ENCODE results near the gene AUTS2.

Gene AUTS2

DNA sequence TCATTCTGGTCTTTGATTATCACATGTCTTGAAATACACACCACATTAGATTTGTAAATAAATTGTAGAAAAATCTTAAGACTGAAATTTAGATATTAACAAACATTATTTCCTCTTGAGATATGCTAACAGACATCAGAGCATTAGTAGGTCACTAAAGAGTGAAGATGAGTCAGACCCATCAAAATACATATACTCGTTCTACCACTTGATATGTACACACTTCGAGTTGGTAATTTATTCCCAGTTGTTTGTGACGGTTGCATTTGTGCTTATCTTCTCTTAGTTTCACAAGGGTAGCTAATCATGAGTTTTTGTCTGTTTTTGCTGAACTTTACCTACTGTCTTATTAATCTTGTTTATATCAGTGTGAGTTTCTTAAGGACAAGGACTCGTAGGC is 383.4 kb downstream of the AUTS2 start:
- DNase-seq (ENCODE audit: low read depth in 1 of 2, low spot score in 1 of 2) = no peak
- H3K27ac ChIP-seq (replicated peaks) = no peak overlapping the region
- no peaks in the 10 kb centered on the region for H3K27me3 ChIP-seq (ENCODE audit: insufficient read depth, poor library complexity, severe bottlenecking)
- H3K4me3 ChIP-seq (replicated peaks; ENCODE audit: insufficient read depth, low read length) = no peak overlapping the region
- TF ChIP-seq GABPA (IDR thresholded peaks at IDR 0.05; ENCODE audit: low read depth) = no peak
- TF ChIP-seq, protein P1, sequence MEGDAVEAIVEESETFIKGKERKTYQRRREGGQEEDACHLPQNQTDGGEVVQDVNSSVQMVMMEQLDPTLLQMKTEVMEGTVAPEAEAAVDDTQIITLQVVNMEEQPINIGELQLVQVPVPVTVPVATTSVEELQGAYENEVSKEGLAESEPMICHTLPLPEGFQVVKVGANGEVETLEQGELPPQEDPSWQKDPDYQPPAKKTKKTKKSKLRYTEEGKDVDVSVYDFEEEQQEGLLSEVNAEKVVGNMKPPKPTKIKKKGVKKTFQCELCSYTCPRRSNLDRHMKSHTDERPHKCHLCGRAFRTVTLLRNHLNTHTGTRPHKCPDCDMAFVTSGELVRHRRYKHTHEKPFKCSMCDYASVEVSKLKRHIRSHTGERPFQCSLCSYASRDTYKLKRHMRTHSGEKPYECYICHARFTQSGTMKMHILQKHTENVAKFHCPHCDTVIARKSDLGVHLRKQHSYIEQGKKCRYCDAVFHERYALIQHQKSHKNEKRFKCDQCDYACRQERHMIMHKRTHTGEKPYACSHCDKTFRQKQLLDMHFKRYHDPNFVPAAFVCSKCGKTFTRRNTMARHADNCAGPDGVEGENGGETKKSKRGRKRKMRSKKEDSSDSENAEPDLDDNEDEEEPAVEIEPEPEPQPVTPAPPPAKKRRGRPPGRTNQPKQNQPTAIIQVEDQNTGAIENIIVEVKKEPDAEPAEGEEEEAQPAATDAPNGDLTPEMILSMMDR (IDR thresholded peaks at IDR 0.05; ENCODE audit: insufficient read depth, low read length) = no peak
- TF ChIP-seq SPI1 (IDR thresholded peaks at IDR 0.05; ENCODE audit: borderline replicate concordance, low read depth) = no peak
- TF ChIP-seq, protein P2, sequence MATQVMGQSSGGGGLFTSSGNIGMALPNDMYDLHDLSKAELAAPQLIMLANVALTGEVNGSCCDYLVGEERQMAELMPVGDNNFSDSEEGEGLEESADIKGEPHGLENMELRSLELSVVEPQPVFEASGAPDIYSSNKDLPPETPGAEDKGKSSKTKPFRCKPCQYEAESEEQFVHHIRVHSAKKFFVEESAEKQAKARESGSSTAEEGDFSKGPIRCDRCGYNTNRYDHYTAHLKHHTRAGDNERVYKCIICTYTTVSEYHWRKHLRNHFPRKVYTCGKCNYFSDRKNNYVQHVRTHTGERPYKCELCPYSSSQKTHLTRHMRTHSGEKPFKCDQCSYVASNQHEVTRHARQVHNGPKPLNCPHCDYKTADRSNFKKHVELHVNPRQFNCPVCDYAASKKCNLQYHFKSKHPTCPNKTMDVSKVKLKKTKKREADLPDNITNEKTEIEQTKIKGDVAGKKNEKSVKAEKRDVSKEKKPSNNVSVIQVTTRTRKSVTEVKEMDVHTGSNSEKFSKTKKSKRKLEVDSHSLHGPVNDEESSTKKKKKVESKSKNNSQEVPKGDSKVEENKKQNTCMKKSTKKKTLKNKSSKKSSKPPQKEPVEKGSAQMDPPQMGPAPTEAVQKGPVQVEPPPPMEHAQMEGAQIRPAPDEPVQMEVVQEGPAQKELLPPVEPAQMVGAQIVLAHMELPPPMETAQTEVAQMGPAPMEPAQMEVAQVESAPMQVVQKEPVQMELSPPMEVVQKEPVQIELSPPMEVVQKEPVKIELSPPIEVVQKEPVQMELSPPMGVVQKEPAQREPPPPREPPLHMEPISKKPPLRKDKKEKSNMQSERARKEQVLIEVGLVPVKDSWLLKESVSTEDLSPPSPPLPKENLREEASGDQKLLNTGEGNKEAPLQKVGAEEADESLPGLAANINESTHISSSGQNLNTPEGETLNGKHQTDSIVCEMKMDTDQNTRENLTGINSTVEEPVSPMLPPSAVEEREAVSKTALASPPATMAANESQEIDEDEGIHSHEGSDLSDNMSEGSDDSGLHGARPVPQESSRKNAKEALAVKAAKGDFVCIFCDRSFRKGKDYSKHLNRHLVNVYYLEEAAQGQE (IDR thresholded peaks at IDR 0.05; ENCODE audit: insufficient replicate concordance, low read depth) = no peak

DNA sequence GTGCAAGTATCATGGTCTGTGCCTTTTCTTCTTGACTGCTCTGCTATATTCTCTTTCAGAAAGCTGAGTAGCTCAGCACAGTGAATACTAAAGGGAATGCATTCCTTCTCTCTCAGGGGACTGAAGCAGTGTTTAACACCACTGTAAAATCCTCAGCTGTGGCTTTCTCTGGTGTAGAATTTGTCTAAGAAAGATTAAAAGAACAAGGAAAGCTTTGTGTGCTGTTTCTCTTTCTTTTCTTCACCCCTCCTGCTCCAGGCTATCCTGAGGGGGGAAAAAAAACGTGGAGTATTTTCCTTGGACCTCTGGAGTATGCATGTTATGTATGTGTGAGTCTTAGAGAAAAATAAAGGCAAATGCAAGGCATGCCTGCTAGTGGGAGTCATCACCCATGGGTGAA is 383.9 kb downstream of the AUTS2 start:
- no peak for DNase-seq (ENCODE audit: low read depth in 1 of 2, low spot score in 1 of 2)
- H3K27ac ChIP-seq (replicated peaks) = no peak overlapping the region
- TF ChIP-seq GABPA (IDR thresholded peaks at IDR 0.05; ENCODE audit: low read depth) (no peak), SPI1 (IDR thresholded peaks at IDR 0.05; ENCODE audit: borderline replicate concordance, low read depth) (no peak)
- TF ChIP-seq, protein P2 (IDR thresholded peaks at IDR 0.05; ENCODE audit: insufficient replicate concordance, low read depth) = no peak
- TF ChIP-seq, protein P1 (IDR thresholded peaks at IDR 0.05; ENCODE audit: insufficient read depth, low read length) = no peak
- H3K27me3 ChIP-seq (ENCODE audit: insufficient read depth, poor library complexity, severe bottlenecking) = no peaks in the 10 kb centered on the region
- H3K4me3 ChIP-seq (replicated peaks; ENCODE audit: insufficient read depth, low read length) = no peak overlapping the region

DNA sequence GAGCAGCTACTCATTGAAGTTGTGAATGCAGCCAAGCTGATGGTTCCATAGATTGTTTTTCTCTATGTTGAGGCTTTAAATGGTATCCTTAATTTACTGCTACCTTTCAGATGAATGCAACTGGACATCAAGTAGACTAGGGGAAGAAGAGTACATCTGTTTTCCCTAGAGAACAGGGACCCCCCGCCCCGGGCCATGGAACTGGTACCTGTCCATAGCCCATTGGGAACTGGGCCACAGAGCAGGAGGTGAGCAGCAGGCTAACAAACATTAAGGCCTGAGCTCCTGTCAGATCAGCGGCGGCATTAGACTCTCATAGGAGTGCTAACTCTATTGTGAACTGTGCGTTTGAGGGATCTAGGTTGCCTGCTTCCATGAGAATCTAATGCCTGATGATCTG is 391.3 kb downstream of the AUTS2 start:
- DNase-seq (ENCODE audit: low read depth in 1 of 2, low spot score in 1 of 2) = no peak
- TF ChIP-seq, protein P1 (IDR thresholded peaks at IDR 0.05; ENCODE audit: insufficient read depth, low read length) = no peak
- no peak for TF ChIP-seq SPI1 (IDR thresholded peaks at IDR 0.05; ENCODE audit: borderline replicate concordance, low read depth)
- no peaks in the 10 kb centered on the region for H3K27me3 ChIP-seq (ENCODE audit: insufficient read depth, poor library complexity, severe bottlenecking)
- H3K27ac ChIP-seq (replicated peaks) = no peak overlapping the region
- no peak overlapping the region for H3K4me3 ChIP-seq (replicated peaks; ENCODE audit: insufficient read depth, low read length)

DNA sequence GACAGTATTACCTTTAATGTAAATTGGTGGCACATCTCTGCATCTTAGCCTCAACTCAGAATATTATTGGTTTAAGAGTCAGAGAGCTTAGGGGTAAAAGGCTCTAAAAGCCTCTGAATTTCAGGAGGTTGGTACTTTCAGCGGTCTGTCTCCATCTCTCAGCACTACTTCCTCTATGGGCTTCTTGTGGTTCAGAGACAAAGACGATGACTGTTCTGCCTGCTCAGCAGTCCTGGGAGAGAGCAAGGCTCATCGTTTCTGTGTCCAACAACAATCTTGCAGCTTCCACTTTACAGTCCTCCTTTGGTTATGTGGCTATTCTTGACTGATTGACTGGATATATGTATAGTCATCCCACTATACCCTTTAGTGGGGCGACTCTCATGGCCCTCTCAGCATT is 394.7 kb downstream of the AUTS2 start:
- no peaks in the 10 kb centered on the region for H3K27me3 ChIP-seq (ENCODE audit: insufficient read depth, poor library complexity, severe bottlenecking)

More for the DNA sequence above, 394.7 kb downstream of the AUTS2 start:
- TF ChIP-seq, protein P1 (IDR thresholded peaks at IDR 0.05; ENCODE audit: insufficient read depth, low read length) = no peak
- TF ChIP-seq POLR2AphosphoS5 (IDR thresholded peaks at IDR 0.05; ENCODE audit: low read depth) (no peak), GABPA (IDR thresholded peaks at IDR 0.05; ENCODE audit: low read depth) (no peak), SPI1 (IDR thresholded peaks at IDR 0.05; ENCODE audit: borderline replicate concordance, low read depth) (no peak)
- TF ChIP-seq, protein P2 (IDR thresholded peaks at IDR 0.05; ENCODE audit: insufficient replicate concordance, low read depth) = no peak
- H3K4me3 ChIP-seq (replicated peaks; ENCODE audit: insufficient read depth, low read length) = no peak overlapping the region
- no peak for DNase-seq (ENCODE audit: low read depth in 1 of 2, low spot score in 1 of 2)
- no peak overlapping the region for H3K27ac ChIP-seq (replicated peaks)

All from HL-60 (cell line).